GM19397 (cell line): ENCODE data around the gene CPA5.
"Not testable (repeated sequence)": the region's sequence is repeated elsewhere in the genome, so short reads cannot be mapped to it uniquely, and the experiment has no call there.

Source experiments
- ATAC-seq: cut with Tn5 transposase; IDR thresholded peaks from one replicate; pipeline ENCODE4 v1.9.1; 2021; ENCODE audit warnings: mild to moderate bottlenecking, moderate library complexity; ENCODE audit not compliant: unreplicated experiment

CPA5 gene, protein sequence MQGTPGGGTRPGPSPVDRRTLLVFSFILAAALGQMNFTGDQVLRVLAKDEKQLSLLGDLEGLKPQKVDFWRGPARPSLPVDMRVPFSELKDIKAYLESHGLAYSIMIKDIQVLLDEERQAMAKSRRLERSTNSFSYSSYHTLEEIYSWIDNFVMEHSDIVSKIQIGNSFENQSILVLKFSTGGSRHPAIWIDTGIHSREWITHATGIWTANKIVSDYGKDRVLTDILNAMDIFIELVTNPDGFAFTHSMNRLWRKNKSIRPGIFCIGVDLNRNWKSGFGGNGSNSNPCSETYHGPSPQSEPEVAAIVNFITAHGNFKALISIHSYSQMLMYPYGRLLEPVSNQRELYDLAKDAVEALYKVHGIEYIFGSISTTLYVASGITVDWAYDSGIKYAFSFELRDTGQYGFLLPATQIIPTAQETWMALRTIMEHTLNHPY

DNA sequence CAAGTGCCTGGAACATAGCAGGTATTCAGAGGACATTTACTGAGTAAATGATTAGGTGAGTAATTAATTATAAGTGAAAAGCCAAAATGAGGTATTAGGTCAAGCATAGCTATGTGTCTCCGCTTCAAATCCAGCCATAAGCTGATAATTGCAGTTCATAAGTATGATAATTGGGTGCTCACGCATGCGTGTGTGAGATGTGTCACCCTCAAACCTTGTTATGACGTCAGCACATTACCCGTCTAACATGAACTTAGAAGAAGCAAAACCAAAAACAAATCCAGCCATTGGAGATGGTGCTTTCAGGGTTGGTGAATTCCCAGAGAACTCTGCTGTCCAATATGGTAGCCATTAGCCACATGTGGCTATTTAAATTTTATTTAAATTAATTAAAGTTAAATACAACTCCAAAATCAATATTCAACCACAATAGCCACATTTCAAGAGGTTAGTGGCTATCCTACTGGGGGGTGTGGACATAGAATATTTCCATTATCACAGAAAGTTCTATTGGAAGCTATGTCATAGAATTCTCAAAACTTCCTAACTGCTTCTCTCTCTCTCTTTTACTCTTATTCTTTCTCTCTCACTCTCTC lies at the start of gene CPA5:
Gene CPA5, plus strand, starts transcription at position 546 of the 596 bp plus-strand sequence. CDS start 1,670 bp downstream, outside the sequence.
- ATAC-seq, result no peak

DNA sequence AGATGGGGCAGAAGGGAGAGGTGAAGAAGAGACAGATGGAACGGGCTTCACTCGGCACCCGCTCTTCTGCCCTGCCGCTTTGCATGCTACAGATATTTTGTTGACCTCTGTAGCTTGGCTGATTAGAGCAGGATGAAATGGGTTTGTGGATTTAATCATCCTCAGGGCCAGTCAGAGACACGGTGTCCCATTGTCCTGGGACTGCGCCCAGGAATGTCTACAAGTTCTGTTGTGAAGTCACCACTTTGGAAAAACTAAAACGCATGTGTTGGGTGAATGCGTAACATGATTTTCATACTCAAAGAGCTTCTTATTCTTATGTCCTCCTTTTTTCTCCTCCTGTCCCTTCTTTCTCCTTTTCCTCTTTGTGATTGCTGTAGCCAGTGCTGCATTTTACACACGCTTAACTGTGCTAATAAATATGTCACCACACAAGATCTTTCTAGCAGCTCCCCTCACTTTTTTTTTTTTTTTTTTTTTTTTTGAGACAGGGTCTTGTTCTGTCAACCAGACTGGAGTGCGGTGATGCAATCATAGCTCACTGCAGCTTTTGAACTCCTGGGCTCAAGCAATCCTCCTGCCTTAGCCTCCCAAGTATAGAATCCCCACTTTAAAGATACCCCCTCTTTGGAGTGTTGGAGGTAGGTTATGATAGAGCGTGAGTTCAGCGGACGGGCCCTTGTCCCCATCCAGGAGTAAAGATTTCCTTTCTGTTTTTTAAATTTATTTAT lies 48.2 kb upstream of the CPA5 start:
- ATAC-seq, result no peak

DNA sequence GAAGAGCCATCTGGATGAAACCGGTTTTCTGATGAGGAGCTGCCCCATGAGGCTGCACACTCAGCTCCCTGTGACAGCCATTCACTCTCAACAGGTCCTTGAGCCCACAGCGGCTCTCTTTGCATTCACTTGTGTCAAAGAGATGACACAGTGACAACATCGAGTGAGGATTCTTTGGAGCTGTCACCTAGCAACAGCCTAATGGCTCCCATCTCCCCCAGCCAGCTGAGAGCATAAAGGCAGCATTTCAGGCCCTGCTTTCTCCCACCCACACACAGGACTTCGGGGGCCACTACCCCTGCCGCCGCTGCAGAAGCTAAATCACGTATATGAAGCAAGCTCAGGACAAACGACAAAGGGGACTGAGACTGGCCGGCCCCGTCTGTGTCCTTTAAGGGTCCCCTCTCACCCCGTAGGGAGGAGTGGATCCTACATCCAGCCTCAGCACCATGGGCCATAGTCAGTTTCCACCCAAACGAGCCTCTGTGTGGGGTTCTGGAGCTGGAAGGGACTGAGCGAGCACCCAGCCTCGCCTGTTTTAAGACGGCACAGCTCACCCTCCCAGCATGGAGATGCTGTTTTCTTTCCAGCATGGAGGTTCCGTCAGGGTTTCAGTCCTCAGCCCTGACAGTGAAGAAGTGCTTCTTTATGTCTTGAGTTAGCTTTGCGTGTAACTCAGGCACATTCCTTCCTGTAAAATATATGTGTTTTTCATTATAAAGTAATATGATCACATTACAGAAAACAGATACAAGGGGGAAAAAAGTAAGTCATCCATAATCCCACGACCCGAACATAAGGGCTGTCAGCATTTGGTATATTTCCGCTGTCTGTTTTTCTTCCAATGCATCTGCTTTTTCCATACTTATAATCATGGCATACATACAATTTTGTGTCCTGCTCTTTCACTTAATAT lies 46.7 kb upstream of the CPA5 start:
- ATAC-seq, result no peak

DNA sequence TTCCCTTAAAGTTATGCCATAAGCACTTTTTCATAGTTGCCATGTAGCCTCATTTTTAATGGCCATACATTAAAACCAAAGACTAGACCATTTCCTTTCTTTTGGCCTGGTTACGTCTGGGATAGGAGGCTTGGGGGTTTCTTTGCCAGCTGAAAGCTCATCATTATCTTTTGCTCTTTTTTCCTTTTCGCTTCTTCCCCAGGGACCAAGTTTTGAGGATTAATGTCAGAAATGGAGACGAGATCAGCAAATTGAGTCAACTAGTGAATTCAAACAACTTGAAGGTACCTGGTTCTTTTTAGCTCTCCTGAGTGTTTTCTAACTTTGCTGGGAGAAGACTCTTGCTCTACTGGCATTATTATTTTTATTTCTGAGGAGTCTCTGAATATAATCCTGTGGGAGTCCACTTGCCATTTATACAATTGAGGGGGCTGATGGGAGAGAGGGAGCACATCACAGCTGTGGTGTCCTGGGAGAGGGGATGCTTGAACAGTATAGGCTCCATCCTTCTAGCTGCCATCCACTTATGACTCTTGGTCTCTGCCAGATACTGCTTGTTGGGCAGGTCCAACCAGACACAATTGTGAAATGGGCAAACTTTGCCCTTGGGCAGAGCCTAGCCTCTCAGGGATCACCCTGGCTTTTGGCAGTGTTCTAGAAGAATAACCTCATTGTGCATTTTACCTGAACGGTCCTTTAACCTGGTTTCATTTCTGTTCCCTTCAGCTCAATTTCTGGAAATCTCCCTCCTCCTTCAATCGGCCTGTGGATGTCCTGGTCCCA lies 45.9 kb upstream of the CPA5 start:
- ATAC-seq, result no peak

DNA sequence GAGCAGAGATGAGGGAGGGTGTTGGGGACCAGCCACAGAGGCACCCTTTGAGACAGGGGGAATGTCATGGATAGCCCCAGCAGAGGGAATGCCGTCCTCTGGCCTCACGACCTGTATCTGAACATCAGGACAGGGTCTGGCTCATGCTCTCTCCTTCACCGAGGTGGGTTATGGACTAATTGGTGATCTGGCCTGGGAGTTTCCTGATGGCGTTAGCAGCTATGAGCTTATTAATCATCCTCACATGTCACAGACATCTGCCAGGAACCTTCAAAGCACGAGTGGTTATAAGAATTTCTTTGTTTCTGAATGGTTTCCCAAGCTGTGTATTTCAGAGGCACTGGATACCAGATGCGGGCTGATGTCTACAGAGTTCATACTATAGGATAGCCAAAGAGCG lies 44.8 kb upstream of the CPA5 start:
- no peak for ATAC-seq

DNA sequence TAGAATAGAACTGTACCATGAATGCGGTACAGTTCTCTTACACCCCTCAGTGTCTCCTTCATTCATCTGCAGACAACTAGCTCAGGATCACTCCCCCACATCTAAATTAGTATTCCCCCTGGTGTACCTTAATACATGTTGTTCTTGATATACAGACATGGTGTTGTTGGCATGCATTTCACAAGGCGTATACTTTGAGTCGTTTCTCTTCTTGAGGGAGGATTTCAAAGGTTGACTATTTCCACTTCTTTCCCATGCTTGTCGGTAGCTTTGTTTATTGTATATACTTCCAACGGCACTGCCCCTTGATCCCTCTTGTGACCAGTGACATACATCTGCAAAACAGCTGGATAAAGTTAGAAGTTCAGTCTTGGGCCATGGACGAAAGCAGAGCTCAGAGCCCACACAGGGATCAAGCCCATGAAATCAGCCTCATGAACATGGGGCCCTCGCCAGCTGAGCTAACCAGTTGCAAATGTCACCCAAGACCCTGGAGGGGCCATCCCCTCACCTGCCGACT lies 43.1 kb upstream of the CPA5 start:
- ATAC-seq, result no peak

DNA sequence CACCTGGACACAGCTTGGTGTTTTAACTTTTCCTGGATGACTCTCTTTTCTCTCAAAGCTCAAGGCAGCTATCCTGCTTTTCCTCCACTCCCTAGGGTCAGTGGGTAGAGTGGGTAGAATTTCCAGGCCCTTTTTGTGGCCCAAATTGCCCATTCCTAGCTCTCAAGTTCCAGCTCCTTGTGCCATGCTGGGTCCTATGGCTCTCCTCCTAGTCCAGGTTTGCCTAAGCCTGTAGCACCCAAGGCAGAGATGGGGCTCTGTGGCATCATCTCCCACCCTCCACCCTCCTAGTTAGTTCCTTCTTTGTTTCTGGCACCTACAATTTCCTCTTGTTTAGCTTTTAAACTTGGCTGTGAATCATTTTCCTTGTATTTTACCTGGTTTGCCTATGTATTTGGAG lies 42.0 kb upstream of the CPA5 start:
- no peak for ATAC-seq

DNA sequence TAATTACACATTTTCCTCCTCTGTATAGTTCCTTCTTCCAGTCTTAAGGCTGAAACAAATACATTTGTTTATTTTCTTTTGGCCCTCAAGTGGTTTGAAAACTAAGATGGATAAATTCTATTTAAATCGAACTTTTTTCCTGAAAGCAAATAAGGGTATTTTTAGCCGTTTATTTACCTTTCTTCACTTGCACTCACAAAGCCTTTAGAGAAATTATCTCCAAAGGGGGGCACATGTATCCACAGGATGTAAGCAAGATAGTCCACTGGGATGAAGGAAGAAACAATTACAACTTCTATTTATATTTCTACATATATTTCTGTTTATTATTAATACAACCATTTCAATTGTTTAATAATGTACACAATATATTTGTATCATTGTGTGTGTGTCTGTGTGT lies 41.5 kb upstream of the CPA5 start:
- ATAC-seq, result no peak

DNA sequence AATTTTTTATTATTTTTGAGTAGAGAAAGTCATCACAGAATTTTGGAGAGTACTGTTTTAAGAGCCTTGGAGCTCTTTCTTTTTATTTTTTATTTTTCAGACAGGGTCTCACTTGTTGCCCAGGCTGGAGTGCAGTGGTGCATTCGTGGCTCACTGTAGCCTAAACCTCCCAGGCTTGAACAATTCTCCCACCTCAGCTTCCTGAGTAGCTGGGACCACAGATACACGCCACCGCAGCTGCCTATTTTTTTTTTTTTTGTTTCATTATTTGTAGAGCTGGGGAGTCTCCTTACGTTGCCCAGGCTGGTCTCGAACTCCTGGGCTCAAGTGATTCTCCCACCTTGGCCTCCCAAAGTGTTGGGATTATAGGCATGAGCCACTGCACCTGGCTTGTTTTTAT lies 41.1 kb upstream of the CPA5 start:
- no peak for ATAC-seq

DNA sequence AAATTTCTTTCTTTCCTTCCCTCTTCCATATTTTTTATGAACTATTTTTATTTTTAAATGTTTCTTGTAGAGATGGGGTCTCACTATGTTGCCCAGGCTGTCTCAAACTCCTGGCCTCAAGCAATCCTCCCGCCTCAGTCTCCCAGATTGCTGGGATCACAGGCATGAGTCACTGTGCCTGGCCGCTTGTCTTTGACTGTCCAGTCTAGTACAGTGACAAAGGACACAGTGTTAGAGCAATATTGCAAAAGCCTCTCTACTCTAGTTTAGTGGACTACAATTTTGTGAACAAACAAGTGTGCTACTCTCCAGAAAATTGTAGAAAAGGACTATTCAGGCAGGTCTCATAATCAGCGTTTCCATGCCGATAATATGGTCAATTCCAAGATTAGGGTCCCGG lies 40.6 kb upstream of the CPA5 start:
- ATAC-seq, result no peak

DNA sequence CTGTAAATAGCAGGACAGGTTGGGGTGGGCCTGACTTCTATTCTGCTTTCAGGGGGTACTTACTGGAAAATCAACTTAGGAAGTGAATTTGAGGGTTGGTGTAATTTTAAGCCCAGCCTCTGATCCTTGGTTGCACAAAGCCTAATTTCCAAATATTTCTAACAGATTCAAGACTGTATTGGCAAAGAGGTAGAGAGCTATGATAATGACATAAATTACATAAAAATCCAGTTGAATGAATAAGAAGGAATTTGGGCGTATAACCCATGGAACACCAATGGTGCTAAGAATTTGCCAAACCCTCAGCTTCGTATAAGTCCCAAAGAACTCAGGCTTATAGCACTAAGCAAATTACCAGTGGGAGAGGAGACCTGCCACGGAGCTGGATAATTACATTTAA lies 39.7 kb upstream of the CPA5 start:
- ATAC-seq, result no peak

DNA sequence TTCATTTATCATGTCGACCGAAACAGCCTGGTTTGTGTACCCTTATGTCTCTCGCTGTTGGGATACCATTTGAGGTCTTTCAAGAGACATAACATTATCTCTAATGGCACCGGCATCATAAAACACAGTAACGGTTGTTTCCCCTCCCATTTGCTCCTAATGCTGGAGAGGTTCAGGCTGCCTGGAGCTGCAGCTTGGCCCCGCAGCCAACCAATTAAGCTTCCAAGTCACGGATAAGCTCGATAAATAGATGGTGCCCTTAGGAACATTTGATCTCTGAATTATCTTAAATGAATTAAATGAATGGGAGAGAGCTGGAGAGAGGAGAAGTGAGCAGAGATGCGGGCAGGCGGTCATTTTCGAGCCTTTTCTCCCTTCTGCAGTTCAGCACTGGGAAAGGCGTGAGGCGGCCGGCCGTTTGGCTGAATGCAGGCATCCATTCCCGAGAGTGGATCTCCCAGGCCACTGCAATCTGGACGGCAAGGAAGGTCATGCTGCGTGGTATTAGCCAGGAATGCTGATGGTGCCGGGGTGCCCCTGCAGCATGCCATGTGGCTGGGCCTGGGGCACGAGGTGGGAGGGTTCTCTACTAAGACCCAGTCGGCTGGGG lies 39.1 kb upstream of the CPA5 start:
- no peak for ATAC-seq

DNA sequence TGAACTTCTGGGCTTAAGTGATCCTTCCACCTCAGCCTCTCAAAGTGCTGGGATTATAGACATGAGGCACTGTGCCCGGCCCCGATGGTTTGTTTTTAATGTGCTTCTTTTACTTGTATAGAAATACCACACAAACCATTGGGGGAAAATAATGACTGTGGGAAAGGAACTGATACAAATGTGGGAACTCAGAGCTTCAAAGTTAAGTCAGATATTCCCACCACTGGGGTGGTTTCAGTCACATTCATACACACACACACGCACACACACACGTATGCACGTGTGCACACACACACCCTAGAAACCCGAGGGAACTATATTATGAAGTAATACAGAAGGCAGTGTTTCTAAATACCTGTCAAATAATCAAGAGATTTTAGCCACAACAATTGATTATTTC lies 34.6 kb upstream of the CPA5 start:
- no peak for ATAC-seq

DNA sequence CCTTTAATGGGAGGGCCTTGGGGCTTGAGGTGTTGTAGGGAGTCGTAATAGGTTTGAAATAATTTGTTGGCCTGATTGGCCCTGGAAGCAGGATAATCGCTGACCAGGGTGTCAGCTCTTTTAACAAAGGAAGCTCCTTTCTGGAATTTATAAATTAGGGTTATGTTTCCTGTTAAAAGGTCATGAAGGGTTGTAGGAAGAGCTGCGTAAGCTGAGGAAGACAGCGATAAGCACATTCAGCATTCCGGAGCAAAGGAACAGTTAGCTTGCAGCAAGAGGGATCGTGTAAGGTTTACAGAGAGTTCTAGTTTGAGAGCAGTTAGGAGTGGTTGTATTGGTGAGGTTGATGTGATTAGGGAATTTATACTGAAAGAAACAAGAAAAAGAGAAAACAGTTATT lies 30.3 kb upstream of the CPA5 start:
- ATAC-seq, result no peak

DNA sequence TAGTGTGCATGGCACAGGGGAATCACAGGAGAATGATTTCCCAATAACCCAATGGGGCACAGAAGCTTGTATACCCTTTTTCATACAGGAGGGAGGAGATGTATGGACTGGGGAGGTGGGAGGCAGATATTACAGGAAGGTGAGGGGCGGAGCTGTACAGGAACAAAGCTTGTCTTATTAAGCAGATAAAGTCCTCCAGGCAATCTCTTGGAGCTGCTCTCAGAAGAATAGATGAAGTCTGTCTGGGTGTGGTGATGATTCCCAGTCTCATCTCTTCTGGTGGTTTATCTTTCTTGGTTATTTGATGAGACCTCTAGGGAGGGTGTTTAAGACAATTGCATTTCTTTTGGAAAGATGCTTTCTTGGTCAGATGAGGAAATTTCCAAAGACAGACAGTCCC lies 25.1 kb upstream of the CPA5 start:
- no peak for ATAC-seq

DNA sequence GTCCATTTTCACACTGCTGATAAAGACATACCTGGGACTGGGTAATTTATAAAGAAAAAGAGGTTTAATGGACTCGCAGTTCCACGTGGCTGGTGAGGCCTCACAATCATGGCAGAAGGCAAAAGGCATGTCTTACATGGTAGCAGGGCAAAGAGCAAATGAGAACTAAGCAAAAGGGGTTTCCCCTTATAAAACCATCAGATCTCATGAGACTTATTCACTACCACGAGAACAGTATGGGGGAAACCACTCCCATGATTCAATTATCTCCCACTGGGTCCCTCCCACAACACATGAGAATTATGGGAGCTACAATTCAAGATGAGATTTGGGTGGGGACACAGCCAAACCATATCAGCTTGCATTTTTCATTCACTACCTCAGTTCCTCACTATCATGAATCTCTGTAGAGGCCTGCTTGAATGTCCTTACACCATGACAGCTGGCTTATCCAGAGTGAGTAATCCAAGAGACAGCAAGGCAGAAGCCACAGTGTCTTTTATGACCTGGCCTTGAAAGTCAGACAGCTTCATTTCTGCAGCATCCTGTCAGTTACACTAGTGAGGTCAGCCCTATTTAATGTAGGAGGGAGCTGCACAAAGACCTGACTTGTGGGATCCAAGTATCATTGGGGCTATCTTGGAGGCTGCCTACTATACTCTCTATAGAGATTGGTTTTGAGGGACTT lies 22.9 kb upstream of the CPA5 start:
- not testable (repeated sequence) for ATAC-seq

DNA sequence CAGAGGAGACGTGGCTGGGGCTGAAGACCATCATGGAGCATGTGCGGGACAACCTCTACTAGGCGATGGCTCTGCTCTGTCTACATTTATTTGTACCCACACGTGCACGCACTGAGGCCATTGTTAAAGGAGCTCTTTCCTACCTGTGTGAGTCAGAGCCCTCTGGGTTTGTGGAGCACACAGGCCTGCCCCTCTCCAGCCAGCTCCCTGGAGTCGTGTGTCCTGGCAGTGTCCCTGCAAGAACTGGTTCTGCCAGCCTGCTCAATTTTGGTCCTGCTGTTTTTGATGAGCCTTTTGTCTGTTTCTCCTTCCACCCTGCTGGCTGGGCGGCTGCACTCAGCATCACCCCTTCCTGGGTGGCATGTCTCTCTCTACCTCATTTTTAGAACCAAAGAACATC lies 22.0 kb upstream of the CPA5 start:
- ATAC-seq, result no peak

DNA sequence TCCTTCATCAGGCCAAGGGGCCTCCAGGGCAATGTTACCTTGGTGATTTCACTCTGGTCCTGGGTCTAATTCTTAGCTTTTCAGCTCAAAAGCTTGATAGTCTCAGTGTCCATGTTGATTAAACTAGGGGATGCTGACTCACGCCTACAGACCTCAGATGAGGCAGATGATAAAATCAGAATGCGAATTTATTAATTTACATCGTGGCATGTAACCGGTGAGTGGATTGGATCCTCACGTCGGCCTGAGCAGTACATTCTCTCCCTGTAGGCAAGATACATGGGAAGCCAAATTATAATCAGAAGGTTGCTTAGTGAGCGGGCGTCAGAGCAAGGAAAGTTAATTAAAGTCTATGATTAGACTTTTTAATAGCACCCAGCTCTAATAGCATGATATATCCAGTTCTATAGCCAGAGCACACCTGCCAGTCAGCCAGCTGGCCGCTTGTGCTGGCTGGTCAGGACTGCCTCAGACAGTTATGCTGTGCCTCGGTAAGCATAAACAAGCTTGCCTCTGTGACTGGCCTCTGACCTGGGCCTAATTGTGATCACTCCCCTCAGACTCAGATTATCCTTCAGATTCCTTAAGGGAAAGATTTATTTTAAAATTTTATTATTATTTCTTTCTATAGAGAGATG lies 20.2 kb upstream of the CPA5 start:
- ATAC-seq, result no peak
